ENCODE data around the gene OAS3.
A peak's percentile ranks its signal among the peaks of the same experiment; 100 is the strongest.
"Not testable (repeated sequence)": the region's sequence is repeated elsewhere in the genome, so short reads cannot be mapped to it uniquely, and the experiment has no call there.

The OAS3 gene
- 41.1 reads per million, percentile 64 among the genes with 10 or more reads in this experiment for total RNA-seq

GRCh38 chr12:112937741-112938719 is at the start of gene OAS3:
TSS of gene OAS3 (plus strand) at chr12:112938474. CDS start at chr12:112938531, 57 bp downstream.
- DNase-seq = peak; percentile 51

DNA sequence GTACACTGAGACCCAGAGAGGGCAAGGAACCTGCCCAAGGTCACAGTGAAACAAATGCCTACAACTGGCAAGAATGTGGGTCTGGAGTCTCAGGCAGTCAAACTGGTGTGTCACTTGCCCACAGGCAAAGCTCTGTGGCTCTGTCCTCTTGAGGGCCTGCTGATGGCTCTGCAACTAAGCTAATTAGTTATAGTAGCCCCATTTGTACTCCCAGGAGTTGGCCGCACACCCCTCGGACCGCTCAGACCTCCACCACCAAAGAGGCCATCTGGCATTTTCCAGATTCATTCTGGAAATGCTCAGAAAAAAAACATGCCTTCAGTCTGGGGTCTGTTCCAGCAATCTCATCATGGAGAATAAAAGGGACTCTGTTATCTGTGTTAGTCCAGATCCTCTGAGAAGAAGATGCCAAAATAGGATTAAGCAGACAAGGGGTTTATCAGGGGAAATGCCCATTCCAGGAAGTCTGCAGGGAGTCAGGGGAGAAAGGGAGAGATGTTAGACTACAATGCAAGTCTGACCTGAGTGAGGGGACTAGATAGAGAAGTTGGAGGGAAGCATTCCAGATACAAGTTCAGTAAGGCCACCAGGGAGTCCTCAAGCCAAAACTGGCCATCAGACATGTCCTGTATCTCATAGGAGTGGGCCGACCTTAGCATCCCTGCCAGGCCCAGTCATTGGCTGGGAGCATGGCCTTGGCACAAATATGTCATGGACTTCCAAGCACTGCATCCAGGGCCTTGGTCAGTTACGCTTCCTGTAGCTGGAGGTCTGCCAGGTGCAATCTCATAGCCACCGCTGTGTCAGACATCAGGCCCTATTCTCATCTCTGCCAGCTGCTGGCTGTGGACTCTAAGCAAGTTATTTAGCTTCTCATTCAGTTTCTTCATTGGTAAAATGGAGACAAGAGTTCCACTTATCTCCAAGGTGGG is 46.9 kb upstream of the OAS3 start:
- no peak for DNase-seq

DNA sequence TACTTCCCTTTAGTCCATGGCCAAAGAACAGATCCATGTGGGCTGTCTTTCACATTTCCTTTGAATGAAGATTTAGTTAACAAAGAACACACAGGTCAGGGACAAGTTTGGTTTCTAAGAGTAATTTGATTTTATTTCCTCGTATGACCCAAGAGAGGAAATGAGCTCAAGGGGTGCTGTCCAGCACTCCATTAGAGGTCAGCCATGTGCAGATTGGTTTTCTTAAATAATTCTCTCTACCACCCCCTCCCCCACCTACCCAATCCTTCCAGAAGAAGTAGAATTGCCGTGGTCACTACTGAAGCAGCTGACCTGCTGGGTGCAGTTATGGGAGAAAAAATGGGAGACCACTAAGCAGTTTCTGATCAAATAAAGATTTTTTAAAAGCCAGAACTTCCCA is 45.4 kb upstream of the OAS3 start:
- DNase-seq = no peak

- no peak for DNase-seq
Observed at GRCh38 chr12:112894128-112894527, 44.1 kb upstream of the OAS3 start.

DNA sequence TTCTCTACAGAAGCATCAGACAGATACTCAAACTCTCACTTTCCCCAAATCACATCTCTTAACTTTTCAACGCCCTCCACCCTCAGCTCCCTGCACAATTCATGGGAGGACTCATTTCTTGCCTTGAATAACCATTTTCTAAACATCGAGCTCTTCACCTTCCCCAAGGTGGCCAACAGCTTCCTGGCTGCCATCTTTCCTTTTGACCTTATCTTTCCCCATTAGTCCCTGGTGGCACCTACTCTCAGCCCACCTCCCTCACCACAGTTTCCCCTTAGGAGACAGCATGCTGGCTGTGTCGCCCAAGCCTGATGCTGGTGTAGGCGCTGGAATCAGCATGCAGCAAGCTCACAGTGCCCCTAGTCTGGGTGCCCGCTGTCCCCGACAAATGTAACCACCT is 39.9 kb upstream of the OAS3 start:
- DNase-seq = no peak

DNA sequence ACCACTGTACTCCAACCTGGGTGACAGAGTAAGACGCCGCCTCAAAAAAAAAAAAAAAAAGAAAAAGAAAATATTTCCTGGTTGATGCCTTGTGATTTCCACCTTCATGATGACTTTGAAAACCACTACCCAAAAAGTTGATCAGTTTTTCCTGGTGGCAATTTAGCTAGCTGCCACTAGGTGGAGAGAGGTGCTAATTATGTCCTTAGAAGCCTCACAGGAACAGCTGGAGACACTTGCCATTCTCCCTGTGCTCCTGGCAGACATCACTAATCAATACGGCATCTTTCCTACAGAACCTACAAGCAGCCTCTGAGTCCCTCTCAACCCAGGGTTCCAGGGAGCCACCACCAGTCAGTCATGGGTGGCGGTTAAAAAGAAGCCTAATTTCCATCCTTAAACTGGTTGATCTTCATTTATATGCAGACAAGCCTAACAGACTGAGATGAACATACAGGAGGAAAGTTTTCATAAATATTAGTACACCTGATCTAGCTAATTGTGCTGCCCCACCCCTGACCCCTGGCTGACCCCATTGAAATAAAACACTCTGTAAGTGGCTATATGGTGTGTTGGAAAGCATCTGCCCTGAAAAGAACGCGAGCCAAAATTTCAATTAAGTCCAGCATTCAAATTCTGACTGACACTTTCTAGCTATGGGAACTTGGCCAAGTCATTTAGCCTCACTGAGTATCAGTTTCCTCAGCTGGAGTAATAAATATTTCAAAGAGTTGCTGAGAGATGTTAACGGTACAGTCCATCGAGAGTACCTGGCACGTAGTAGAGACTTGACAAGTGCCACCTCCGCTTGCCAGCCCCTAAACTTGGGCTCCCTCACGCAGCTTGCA is 37.8 kb upstream of the OAS3 start:
- peak; percentile 29 for DNase-seq

- DNase-seq = no peak
Observed at GRCh38 chr12:112901271-112901670, 37.0 kb upstream of the OAS3 start.

DNA sequence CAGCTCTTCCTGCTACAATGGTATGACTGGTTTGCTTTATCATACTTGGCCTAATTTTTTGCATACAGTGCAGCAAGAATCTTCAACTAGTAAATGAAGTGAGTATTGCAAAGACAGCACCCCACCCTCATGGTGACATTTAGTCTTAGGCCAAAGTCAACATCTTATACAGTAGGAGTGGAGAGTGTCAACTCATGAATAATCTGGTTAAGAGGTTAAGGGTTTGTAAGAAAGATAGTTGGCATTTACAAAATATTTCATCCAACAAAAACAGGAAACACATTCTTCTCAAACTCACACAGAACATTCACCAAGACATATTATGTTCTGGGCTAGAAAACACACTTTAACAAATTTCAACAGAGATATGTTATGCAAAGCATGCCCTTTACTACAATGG is 33.7 kb upstream of the OAS3 start:
- DNase-seq = no peak

GRCh38 chr12:112905451-112906089 is 32.7 kb upstream of the OAS3 start:
- no peak for DNase-seq

GRCh38 chr12:112906712-112907414 is 31.4 kb upstream of the OAS3 start, which contains the start of gene OAS1:
TSS of gene OAS1 (plus strand) at chr12:112906962. CDS start at chr12:112907040, 78 bp downstream.
- DNase-seq = peak; percentile 7

DNA sequence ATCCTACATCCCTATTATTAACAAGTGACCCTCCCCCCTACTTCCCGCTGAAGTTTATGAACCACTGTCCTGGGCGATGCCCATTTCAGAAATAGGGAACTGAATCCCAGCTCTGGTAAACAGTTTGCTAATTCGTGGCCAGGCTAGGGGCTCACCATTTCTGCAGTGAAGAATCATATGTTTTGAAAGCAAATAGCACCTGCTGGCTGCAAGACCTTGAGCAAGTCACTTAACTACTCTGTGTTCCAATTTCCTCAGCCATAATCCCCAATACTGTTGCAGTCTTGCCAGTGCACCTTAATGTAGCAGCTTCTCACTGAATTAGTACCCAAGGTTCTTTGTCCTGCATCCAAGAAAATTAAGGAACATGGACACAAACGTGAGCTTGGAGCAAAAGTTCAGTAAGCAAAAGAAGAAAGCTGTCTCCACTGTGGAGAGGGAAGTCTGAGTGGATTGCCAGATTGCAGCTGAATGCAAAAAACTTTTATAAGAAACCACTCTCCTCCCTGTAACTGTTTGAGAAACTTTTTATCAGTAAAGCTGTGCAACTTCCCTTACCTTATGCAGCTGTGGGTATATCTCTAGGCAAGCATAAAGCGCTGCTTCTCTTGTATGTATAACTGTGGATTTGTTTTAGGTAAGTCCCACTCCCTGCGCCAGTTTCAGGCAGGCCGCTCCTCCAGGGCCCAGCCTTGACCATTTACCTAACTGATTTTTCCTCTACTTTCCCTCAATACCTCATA is 30.7 kb upstream of the OAS3 start:
- DNase-seq = no peak

GRCh38 chr12:112908548-112908947 is 29.7 kb upstream of the OAS3 start:
- DNase-seq = peak; percentile 8

DNA sequence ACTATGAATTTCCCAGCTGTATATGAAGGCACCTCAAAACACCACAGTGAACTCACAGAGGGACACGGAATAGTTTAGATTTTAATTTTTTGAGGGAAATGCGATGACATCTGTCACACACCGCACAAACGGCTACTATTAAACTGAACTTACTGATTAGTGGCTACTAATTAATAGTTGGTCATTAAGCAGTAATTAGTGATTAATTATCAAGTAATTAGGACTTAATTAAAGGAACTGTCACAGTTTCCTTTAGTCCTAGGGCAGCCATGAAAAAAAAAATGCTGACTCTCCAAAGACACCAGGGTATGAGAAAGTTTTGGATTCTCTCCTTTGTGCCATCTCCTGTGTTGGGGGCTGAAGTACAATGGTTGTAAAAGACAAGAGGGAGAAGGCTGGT is 28.6 kb upstream of the OAS3 start:
- DNase-seq = no peak

- DNase-seq = no peak
Observed at GRCh38 chr12:112913038-112913688, 25.1 kb upstream of the OAS3 start.

DNA sequence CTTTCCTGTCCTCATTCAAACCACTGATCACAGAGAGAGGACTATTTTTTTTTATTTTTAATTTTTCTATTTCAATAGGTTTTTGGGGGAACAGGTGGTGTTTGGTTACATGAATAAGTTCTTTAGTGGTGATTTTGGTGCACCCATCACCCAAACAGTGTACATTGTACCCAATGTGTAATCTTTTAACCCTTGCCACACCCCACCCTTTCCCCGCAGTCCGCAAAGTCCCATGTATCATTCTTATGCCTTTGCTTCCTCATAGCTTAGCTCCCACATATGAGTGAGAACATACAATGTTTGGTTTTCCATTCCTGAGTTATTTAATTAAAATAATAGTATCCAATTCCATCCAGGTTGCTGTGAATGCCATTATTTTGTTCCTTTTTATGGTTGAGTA is 24.4 kb upstream of the OAS3 start:
- DNase-seq = not testable (repeated sequence)

DNA sequence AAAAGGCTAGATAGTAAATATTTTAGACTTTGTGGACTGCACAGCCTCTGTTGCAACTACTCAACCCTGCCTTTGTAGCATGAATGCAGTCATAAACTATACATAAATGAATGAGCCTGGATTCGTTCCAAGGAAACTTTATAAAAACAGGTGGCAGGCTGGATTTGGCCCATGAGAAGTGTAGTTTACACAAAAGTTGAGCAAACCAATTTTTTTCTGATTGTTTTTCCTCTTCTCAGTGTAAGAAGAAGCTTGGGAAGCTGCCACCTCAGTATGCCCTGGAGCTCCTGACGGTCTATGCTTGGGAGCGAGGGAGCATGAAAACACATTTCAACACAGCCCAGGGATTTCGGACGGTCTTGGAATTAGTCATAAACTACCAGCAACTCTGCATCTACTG is 22.0 kb upstream of the OAS3 start:
- DNase-seq = no peak

DNA sequence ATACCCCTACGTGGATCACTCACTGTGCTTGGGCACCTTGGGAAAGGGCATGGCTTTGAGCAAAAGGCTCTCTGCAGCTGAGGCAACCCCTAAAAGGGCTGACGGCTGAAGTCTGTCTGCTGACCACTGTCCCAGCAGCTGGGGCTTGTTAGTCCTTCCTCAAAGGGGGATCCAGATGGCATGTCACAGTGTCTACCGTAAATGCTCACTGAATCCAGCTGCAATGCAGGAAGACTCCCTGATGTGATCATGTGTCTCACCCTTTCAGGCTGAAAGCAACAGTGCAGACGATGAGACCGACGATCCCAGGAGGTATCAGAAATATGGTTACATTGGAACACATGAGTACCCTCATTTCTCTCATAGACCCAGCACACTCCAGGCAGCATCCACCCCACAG is 19.2 kb upstream of the OAS3 start:
- DNase-seq = no peak

DNA sequence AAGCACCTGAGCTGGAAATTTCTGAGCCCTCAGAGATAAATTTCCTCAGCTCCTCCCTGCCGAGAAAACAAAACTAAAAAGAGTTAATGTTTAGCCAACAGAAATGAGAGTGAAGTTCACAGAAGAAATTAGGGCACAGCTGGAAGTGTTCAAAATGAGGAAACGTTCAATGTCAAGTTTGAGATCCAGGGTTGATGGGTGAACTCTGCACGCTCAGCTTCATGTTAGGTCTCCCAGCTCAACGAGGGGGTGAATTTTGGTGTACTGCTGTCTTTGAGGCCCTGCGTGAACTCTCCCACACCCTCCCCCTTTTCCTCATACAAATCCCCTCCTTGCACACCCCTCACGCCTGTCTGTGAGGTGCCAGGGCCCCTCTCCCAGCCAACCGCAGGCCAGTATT is 13.3 kb upstream of the OAS3 start:
- DNase-seq = no peak

DNA sequence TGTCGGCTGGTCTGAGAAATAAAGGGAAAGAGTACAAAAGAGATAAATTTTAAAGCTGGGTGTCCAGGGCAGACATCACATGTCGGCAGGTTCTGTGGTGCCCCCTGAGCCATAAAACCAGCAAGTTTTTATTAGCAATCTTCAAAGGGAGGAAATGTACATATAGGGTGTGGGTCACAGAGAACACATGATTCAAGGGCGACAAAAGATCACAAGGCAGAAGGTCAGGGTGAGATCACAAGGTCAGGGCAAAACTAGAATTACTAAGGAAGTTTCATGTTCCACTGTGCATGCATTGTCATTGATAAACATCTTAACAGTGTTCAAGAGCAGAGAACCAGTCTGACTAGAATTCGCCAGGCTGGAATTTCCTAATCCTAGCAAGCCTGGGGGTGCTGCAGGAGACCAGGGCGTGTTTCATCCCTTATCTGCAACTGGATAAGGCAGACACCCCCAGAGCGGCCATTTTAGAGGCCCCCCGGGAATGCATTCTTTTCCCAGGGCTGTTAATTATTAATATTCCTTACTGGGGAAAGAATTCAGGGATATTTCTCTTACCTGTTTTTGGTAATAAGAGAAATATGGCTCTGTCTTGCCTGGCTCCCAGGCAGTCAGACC is 11.7 kb upstream of the OAS3 start:
- not testable (repeated sequence) for DNase-seq
